Osteoblast (primary cell): ENCODE data around the gene AKT3. TPM values are rescaled to one million over a fixed set of nuclear protein-coding genes. Genes with fewer than 3 reads are reported as not detected.

ENCODE experiments used
- DNase-seq: peaks from one replicate; pipeline ENCODE4 v3.0.0; 2011; ENCODE audit warnings: low spot score, mixed read lengths; ENCODE audit not compliant: insufficient read length; ENCODE audit errors: missing footprints
- H2AFZ ChIP-seq: 2 replicates; pipeline ENCODE4 v1.6.0; 2011; ENCODE audit warnings: mild to moderate bottlenecking, low read length
- H3K27ac ChIP-seq: 2 replicates; pipeline ENCODE4 v1.5.1; 2011; ENCODE audit warnings: mild to moderate bottlenecking, low read depth, low read length, moderate library complexity
- H3K27me3 ChIP-seq: 2 replicates; pipeline ENCODE4 v1.6.0; 2012; ENCODE audit warnings: mild to moderate bottlenecking, control low read depth, inconsistent platforms, low read length, moderate library complexity; ENCODE audit not compliant: insufficient read depth
- H3K36me3 ChIP-seq: 2 replicates; pipeline ENCODE4 v1.5.1; 2011; ENCODE audit warnings: mild to moderate bottlenecking, low read length, control low read depth, moderate library complexity; ENCODE audit not compliant: insufficient read depth
- H3K4me1 ChIP-seq: 2 replicates; pipeline ENCODE4 v1.5.1; 2011; ENCODE audit warnings: mild to moderate bottlenecking, low read length, control low read depth, moderate library complexity; ENCODE audit not compliant: insufficient read depth
- H3K4me2 ChIP-seq: 2 replicates; pipeline ENCODE4 v1.6.0; 2011; ENCODE audit warnings: mild to moderate bottlenecking, low read length; ENCODE audit not compliant: insufficient read depth
- H3K4me3 ChIP-seq: fragments of 200-600 bp; sonication (generic); 3 replicates; pipeline ENCODE4 v1.5.1; 2012; ENCODE audit warnings: mild to moderate bottlenecking, low read length, inconsistent platforms; ENCODE audit not compliant: insufficient read depth
- H3K79me2 ChIP-seq: 2 replicates; pipeline ENCODE4 v1.6.0; 2012; ENCODE audit warnings: mild to moderate bottlenecking, low read length, control low read depth, inconsistent platforms; ENCODE audit not compliant: insufficient read depth
- H3K9me3 ChIP-seq: 2 replicates; pipeline ENCODE4 v1.5.1; 2011; ENCODE audit warnings: low read depth, low read length, control low read depth
- H4K20me1 ChIP-seq: 2 replicates; pipeline ENCODE4 v1.6.0; 2012; ENCODE audit warnings: mild to moderate bottlenecking, low read length, control low read depth; ENCODE audit not compliant: insufficient read depth
- total RNA-seq: library from RNA; depleted of rRNA; stranded (reverse); fragments of >200 nt; gene quantifications from 2 replicates; pipeline ENCODE4 v1.2.3, GENCODE V29; 2012
- TF ChIP-seq, protein P1 (sequence below): IDR thresholded peaks from 2 replicates; pipeline ENCODE4 v1.5.1; 2011; ENCODE audit warnings: mild to moderate bottlenecking, low read depth, low read length, moderate library complexity; ENCODE audit errors: extremely low read depth

The AKT3 gene
- total RNA-seq, 1 donor: 38.7 TPM

DNA sequence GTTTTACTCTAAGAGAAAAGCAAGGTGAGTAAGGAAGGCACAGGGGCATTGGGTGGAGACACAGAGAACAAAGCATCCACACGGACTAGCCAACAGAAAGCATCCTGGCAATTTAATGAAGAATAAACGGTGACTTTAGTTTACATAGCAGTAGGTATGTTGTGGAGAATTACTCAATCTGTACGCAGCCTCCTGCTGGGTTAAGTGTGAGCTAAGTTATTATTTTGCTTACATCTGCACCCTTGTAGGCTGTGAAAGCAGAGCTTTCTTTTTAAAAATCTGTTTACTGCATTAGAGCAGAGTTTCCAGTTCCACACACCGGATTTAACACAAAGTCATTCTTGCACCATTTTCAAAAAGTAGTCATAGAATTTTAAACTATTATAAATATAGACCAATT, 144.5 kb downstream of the AKT3 start:
- Histone ChIP-seq H3K9me3 (no peaks in the 10 kb centered on the region), H3K36me3 (no peaks in the 10 kb centered on the region), H3K79me2 (peaks cover 8% of the 10 kb centered on the region), H4K20me1 (no peaks in the 10 kb centered on the region), H3K4me2 (no peak overlapping the region), H3K27me3 (no peaks in the 10 kb centered on the region), H3K4me1 (no peaks in the 10 kb centered on the region), H2AFZ (no peak overlapping the region), H3K4me3 (no peak overlapping the region), H3K27ac (no peak overlapping the region)
- DNase-seq: no peak
- TF ChIP-seq, protein P1, sequence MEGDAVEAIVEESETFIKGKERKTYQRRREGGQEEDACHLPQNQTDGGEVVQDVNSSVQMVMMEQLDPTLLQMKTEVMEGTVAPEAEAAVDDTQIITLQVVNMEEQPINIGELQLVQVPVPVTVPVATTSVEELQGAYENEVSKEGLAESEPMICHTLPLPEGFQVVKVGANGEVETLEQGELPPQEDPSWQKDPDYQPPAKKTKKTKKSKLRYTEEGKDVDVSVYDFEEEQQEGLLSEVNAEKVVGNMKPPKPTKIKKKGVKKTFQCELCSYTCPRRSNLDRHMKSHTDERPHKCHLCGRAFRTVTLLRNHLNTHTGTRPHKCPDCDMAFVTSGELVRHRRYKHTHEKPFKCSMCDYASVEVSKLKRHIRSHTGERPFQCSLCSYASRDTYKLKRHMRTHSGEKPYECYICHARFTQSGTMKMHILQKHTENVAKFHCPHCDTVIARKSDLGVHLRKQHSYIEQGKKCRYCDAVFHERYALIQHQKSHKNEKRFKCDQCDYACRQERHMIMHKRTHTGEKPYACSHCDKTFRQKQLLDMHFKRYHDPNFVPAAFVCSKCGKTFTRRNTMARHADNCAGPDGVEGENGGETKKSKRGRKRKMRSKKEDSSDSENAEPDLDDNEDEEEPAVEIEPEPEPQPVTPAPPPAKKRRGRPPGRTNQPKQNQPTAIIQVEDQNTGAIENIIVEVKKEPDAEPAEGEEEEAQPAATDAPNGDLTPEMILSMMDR: no peak

DNA sequence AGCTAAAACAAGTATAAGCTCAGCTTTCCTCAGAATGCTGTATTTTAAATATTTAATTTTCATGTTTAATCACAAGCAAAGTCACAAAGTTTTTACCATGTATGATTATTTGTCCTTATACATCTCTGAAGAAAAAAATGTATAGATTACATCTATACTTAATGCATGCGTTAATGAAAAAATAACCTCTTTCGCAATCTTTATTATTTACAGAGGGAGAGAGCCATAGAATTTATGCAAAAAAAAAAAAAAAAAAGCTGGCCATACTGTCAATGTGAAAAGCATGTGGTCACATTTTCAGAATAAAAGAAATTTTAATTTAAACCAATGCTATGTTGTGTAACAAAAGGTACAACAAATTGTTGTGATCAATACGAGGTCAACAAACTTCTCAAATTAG, 148.2 kb downstream of the AKT3 start:
- DNase-seq: no peak
- Histone ChIP-seq H3K27me3 (no peaks in the 10 kb centered on the region), H3K4me2 (no peak overlapping the region), H3K79me2 (peaks cover 6% of the 10 kb centered on the region), H3K27ac (no peak overlapping the region), H3K36me3 (no peaks in the 10 kb centered on the region), H4K20me1 (no peaks in the 10 kb centered on the region), H2AFZ (no peak overlapping the region), H3K4me3 (no peak overlapping the region), H3K4me1 (no peaks in the 10 kb centered on the region), H3K9me3 (no peaks in the 10 kb centered on the region)
- TF ChIP-seq, protein P1: no peak

DNA sequence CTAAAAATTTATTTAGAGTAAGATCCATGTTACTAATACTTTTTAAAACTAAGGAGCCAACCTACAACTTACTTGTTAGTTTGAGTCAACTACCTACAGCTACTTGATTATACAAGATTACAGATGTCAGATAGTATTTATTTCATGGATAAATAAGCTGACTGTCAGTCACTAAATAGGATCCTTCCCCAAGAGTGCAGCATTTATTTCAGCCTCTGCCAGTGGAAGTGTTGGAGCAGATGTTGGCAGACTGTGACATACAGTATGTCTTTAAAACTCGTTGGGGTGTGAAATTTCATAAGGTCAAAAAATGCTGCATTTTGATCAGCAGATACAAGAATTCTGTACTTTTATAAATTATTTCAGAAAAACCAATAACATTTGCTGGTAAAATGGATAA, 156.2 kb downstream of the AKT3 start:
- Histone ChIP-seq H3K9me3 (no peaks in the 10 kb centered on the region), H3K27me3 (no peaks in the 10 kb centered on the region), H4K20me1 (no peaks in the 10 kb centered on the region), H3K79me2 (no peaks in the 10 kb centered on the region), H3K36me3 (no peaks in the 10 kb centered on the region), H2AFZ (no peak overlapping the region), H3K4me1 (no peaks in the 10 kb centered on the region), H3K27ac (no peak overlapping the region), H3K4me2 (no peak overlapping the region), H3K4me3 (no peak overlapping the region)
- TF ChIP-seq, protein P1: no peak
- DNase-seq: no peak

DNA sequence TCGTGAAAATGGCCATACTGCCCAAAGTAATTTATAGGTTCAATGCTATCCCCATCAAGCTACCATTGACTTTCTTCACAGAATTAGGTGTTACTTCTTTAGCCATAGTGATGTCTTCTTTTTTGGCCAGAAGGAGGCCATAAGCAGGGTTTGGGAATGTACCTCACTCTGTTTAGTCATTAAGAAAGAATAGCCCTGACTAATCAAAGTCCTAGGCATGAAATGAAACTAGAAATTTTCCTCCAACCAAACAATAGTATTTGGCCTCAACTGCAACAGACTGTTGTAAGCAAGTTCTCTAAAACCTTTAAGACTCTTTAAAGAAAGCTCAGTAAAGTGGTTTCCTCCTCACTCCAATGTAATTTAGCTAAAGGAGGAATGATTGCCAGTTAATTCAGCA, 163.9 kb downstream of the AKT3 start:
- no peaks in the 10 kb centered on the region for H3K4me1 ChIP-seq
- H3K79me2 ChIP-seq: no peaks in the 10 kb centered on the region
- DNase-seq: peak; percentile 41
- H3K4me3 ChIP-seq: no peak overlapping the region
- H3K27me3 ChIP-seq: no peaks in the 10 kb centered on the region
- no peak overlapping the region for H3K4me2 ChIP-seq
- no peaks in the 10 kb centered on the region for H3K9me3 ChIP-seq
- no peak overlapping the region for H3K27ac ChIP-seq
- H2AFZ ChIP-seq: no peak overlapping the region
- TF ChIP-seq, protein P1: no peak
- H3K36me3 ChIP-seq: no peaks in the 10 kb centered on the region
- no peaks in the 10 kb centered on the region for H4K20me1 ChIP-seq
